C4-2B (cell line): ENCODE results near the gene SLC7A4.

Source experiments
- ZFX ChIP-seq: fragments of 450-650 bp; IDR thresholded peaks from 2 replicates; pipeline ENCODE4 v1.6.1; 2017
- TF ChIP-seq, protein P1 (sequence below): fragments of 450-650 bp; conservative IDR thresholded peaks from 2 replicates; pipeline ENCODE4 v1.5.1; 2017; ENCODE audit warnings: mild to moderate bottlenecking

DNA sequence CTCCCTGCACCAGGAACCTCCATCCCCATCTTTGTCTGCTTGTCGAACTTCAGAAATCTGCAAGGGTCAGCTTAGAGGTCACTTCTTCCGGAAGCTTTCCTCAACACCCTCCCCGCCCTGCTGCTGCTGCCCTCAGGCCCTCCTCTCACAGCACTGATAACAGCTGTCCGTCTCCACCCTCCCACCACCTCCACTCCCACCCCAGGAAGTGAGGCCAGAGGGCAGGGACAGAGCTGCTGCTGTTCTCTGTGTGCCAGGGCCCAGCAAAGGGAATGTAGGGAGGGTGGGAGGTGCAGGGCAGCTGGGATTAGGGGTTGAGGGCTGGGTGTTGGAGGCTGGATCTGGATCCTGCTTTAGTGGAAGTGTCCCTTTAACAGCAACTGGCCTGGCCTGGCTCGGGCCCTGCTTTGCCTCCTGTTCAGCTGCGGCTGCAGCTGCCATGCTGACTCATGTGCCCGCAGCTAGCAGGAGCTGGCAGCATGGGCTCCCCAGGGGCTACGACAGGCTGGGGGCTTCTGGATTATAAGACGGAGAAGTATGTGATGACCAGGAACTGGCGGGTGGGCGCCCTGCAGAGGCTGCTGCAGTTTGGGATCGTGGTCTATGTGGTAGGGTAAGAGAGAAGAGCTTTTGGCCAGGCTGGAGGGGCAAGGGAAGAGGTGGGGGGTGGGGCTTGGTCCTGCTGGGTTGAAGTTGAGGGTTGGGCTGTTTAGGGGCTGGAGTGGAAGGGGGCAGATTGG, 17.5 kb downstream of the SLC7A4 start, which contains the start of gene P2RX6:
- TF ChIP-seq, protein P1, sequence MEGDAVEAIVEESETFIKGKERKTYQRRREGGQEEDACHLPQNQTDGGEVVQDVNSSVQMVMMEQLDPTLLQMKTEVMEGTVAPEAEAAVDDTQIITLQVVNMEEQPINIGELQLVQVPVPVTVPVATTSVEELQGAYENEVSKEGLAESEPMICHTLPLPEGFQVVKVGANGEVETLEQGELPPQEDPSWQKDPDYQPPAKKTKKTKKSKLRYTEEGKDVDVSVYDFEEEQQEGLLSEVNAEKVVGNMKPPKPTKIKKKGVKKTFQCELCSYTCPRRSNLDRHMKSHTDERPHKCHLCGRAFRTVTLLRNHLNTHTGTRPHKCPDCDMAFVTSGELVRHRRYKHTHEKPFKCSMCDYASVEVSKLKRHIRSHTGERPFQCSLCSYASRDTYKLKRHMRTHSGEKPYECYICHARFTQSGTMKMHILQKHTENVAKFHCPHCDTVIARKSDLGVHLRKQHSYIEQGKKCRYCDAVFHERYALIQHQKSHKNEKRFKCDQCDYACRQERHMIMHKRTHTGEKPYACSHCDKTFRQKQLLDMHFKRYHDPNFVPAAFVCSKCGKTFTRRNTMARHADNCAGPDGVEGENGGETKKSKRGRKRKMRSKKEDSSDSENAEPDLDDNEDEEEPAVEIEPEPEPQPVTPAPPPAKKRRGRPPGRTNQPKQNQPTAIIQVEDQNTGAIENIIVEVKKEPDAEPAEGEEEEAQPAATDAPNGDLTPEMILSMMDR = no peak
- TF ChIP-seq ZFX = no peak
